HEK293T (cell line): ENCODE data around the gene KBTBD6.
"Not testable (repeated sequence)": the region's sequence is repeated elsewhere in the genome, so short reads cannot be mapped to it uniquely, and the experiment has no call there.

Experiments used
- CTCF ChIA-PET: fragments of 350-600 bp; formaldehyde crosslinking; extraction: SDS; loops from one replicate; lab custom pipeline; 2021; ENCODE audit warnings: antibody characterized with exemption, inconsistent platforms; lab: Yijun Ruan, JAX
- POLR2A ChIA-PET: fragments of 350-600 bp; formaldehyde crosslinking; extraction: SDS; loops from one replicate; lab custom pipeline; 2020; ENCODE audit warnings: antibody characterized with exemption, inconsistent platforms; lab: Yijun Ruan, JAX
- DNase-seq: peaks from one replicate; pipeline ENCODE4 v3.0.0; 2012; ENCODE audit warnings: mixed read lengths; ENCODE audit errors: extremely low spot score
- ARNT ChIP-seq: fragments of 450-650 bp; IDR thresholded peaks from 2 replicates; pipeline ENCODE4 v1.6.1; 2017; ENCODE audit warnings: mild to moderate bottlenecking
- BHLHE40 ChIP-seq: fragments of 450-650 bp; IDR thresholded peaks from 2 replicates; pipeline ENCODE4 v1.6.1; 2016; ENCODE audit warnings: mild to moderate bottlenecking, moderate library complexity, borderline replicate concordance
- CTBP1 ChIP-seq: fragments of 450-650 bp; IDR thresholded peaks from 2 replicates; pipeline ENCODE4 v1.6.1; 2016; ENCODE audit warnings: borderline replicate concordance
- ELF4 ChIP-seq: fragments of 450-650 bp; IDR thresholded peaks from 2 replicates; pipeline ENCODE4 v1.6.1; 2017; ENCODE audit warnings: antibody characterized with exemption
- FOXA1 ChIP-seq: fragments of 450-650 bp; IDR thresholded peaks from 2 replicates; pipeline ENCODE4 v1.6.1; 2016; ENCODE audit warnings: mild to moderate bottlenecking
- FOXK2 ChIP-seq: fragments of 450-650 bp; IDR thresholded peaks from 2 replicates; pipeline ENCODE4 v1.6.1; 2016; ENCODE audit warnings: mild to moderate bottlenecking
- FOXM1 ChIP-seq: fragments of 450-650 bp; IDR thresholded peaks from 2 replicates; pipeline ENCODE4 v1.6.1; 2017; ENCODE audit warnings: mild to moderate bottlenecking, borderline replicate concordance
- HDGF ChIP-seq: fragments of 450-650 bp; IDR thresholded peaks from 2 replicates; pipeline ENCODE4 v1.6.1; 2017; ENCODE audit warnings: antibody characterized with exemption, borderline replicate concordance
- L3MBTL2 ChIP-seq: fragments of 450-650 bp; conservative IDR thresholded peaks from 2 replicates; pipeline ENCODE4 v1.6.1; 2016; ENCODE audit warnings: mild to moderate bottlenecking
- LEF1 ChIP-seq: fragments of 450-650 bp; IDR thresholded peaks from 2 replicates; pipeline ENCODE4 v1.6.1; 2017; ENCODE audit warnings: mild to moderate bottlenecking, borderline replicate concordance
- NFRKB ChIP-seq: fragments of 450-650 bp; IDR thresholded peaks from 2 replicates; pipeline ENCODE4 v1.6.1; 2016; ENCODE audit warnings: mild to moderate bottlenecking, moderate library complexity
- SP1 ChIP-seq: fragments of 450-650 bp; IDR thresholded peaks from 2 replicates; pipeline ENCODE4 v1.6.1; 2017
- SUZ12 ChIP-seq: fragments of 450-650 bp; IDR thresholded peaks from 2 replicates; pipeline ENCODE4 v1.6.1; 2016; ENCODE audit warnings: mild to moderate bottlenecking
- TARDBP ChIP-seq: fragments of 450-650 bp; IDR thresholded peaks from 2 replicates; pipeline ENCODE4 v1.6.1; 2016
- ZNF384 ChIP-seq: fragments of 450-650 bp; IDR thresholded peaks from 2 replicates; pipeline ENCODE4 v1.6.1; 2016
- TF ChIP-seq, protein P1 (sequence below): fragments of 450-650 bp; IDR thresholded peaks from 2 replicates; pipeline ENCODE4 v1.6.1; 2016

The KBTBD6 gene

DNA sequence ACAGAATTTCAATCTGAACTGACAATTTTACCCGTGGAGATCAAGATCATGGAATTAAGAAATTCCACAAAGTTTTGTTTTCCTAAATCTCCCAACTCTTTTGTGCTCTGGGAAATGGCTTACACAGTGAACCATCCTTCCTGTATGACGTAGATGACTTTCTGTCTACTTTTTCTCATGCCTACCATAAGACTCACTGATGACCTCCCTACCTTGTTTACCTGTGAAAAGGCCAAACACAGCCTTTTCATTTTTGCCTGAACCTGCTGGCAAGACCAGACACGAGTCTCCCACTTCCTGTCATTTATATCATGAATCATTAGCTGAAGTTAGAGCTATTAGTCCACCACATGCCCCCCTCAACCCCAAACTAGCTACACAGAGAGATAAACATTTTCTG, 4.6 kb upstream of the KBTBD6 start:
- POLR2A ChIA-PET = no interaction called here
- DNase-seq = no peak
- CTCF ChIA-PET = no interaction called here

DNA sequence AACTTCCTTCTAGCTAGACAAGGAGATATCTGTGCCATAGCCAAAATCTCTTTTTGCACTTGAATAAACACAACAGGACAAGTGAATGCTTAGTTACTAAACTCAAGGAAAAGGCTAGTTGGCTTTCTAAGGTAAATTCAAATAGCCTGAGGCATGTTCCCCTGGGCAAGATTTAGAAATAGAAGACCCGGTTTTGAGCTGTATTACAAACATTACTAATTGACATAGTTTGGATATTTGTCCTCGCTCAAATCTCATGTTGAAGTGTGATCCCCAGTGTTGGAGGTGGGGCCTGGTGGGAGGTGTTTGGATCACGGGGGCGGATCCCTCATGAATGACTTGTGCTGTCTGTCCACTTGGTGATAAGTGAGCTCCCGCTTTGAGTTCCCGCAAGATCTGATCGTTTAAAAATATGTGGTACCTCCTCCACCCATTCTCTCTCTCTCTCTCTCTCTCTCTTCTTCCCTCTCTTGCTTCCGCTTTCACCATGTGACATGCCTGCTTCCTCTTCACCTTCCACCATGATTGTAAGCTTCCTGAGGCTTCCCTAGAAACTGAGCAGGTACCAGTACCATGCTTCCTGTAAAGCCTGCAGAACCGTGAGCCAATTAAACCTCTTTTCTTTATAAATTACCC, 3.9 kb upstream of the KBTBD6 start:
- CTCF ChIA-PET = interaction anchor here (0.6 kb wide), 1 partner anchor 60 kb away, joined by 3 read pairs; no protein-coding TSS in a partner anchor
- TF ChIP-seq FOXM1 (no peak), FOXK2 (no peak), SP1 (no peak)
- POLR2A ChIA-PET = no interaction called here
- DNase-seq = no peak

More for the DNA sequence above, 4.6 kb upstream of the KBTBD6 start:
- TF ChIP-seq NFRKB = no peak
- TF ChIP-seq LEF1 = no peak
- no peak for TF ChIP-seq FOXM1
- TF ChIP-seq, protein P1, sequence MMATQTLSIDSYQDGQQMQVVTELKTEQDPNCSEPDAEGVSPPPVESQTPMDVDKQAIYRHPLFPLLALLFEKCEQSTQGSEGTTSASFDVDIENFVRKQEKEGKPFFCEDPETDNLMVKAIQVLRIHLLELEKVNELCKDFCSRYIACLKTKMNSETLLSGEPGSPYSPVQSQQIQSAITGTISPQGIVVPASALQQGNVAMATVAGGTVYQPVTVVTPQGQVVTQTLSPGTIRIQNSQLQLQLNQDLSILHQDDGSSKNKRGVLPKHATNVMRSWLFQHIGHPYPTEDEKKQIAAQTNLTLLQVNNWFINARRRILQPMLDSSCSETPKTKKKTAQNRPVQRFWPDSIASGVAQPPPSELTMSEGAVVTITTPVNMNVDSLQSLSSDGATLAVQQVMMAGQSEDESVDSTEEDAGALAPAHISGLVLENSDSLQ = no peak
- no peak for TF ChIP-seq BHLHE40
- TF ChIP-seq TARDBP = no peak
- TF ChIP-seq FOXK2 = no peak
- TF ChIP-seq SP1 = no peak
- no peak for TF ChIP-seq ZNF384
- TF ChIP-seq ARNT = no peak
- no peak for TF ChIP-seq SUZ12

DNA sequence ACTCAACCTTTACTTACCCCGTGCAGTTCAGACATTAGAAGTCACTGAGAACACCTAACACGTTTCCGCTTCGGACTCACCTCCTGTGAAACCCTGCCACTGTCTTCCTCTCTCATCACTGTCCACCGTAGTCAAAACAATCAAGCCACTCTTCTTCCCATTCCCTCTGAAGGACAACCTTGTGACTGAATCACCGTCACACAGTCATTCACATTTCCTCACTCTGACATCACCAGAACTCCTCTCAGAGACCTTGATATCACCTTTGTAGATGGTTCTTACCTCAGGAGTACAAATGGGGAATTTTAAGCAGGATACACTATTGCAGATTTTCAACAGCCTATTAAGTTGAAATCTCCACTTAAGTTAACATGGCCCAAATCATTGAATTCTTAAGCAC, 1.3 kb upstream of the KBTBD6 start:
- CTCF ChIA-PET = interaction anchor here (0.7 kb wide), 1 partner anchor 307 kb away, joined by 8 read pairs; no protein-coding TSS in a partner anchor
- no peak for TF ChIP-seq SUZ12
- TF ChIP-seq, protein P1 = no peak
- TF ChIP-seq ELF4 = no peak
- no peak for TF ChIP-seq CTBP1
- no peak for TF ChIP-seq TARDBP
- no peak for TF ChIP-seq SP1
- no peak for TF ChIP-seq FOXK2
- TF ChIP-seq LEF1 = no peak
- TF ChIP-seq NFRKB = no peak
- TF ChIP-seq HDGF = no peak
- no peak for TF ChIP-seq FOXA1
- no peak for TF ChIP-seq ARNT
- TF ChIP-seq L3MBTL2 = no peak
- no peak for TF ChIP-seq FOXM1
- no peak for TF ChIP-seq BHLHE40
- POLR2A ChIA-PET = no interaction called here
- DNase-seq = no peak

DNA sequence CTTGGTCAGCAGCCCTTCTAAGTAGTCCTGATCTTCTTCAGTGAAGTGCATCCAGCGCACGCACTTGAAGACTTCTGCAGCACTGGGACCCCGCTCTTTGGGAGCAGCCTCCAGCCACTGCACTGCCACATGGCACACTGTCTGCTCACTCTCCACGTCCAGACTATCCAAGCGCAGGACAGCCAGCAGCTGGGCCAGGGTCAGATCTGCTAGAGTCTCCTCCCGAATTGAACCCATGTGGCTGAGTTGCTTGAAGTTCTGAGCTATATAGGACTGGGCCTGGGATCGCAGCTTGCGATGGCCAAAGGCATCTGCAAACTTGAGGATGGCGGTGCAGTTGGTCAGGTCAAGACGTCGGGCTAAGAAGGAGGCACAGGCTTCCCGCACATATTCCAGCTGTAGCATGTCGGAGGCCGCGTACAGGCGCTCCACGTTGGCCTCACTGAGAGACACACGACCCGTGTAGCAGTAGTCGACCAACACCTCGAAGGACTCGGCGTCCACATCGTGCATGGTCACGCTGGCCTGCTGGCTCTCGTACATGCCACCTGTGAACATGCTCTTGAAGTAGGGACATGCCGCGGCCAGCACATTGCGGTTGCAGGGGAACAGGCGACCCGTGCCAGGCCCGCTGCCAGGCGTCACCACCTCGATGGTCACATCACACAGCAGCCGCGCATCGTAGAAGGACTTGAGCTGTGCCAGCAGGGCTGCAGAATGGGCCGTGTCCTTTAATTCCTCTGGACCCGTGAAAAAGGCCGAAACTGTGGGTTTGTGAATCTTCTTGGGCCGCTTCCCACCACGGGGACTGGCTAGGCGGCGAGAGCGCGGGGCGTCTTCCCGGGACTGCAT, 716 bp downstream of the KBTBD6 start:
- peak; percentile 79 for TF ChIP-seq L3MBTL2
- DNase-seq, CTCF ChIA-PET: not testable (repeated sequence)

DNA sequence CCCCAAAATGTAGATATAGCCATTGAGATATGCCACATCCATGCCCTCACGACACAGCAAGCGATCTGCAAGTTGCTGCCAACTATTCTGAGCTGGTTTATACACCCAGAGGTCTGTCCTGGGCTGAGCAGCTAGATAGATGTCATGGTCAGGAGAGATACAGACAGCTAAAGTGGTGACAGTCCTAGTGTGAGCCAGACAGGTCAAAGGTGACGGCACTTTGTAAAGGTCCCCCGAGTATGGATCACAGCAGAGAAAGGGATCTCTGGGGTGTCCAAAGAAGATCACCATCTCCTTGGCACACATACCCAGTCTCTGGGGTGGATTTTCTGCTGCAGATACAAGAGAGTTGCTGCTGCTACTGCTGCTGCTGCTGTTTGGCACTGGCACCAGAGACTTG, 1.4 kb downstream of the KBTBD6 start:
- DNase-seq, CTCF ChIA-PET: not testable (repeated sequence)
- POLR2A ChIA-PET = interaction anchor here (1.0 kb wide), 1 partner anchor 64 kb away, joined by 4 read pairs; the partner anchor contains the start of gene KBTBD7

More for the DNA sequence above, 716 bp downstream of the KBTBD6 start:
- POLR2A ChIA-PET = interaction anchor here (0.9 to 1.0 kb wide), 3 partner anchors 26 to 71 kb away, joined by 3 to 6 read pairs (median 4); partner anchors contain the start of genes KBTBD7 and WBP4

DNA sequence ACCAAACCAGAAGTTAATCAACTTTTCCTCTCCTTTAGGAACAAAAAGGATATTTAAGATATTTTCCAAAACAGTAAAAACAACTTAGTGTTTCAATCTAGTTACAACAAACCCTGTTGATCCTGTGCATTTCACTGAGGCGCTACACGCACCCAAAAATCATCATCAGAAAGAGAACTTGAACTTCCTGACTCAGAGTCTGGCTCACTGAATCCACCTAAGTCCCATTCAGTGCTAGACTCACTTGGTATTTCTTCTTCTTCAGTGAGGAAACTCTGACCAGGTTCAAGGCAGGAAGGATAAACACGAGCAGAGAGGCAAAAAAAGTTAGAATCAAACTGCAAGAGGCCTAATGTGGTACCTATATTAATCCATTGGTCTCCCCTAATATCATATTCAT, 2.2 kb downstream of the KBTBD6 start:
- no peak for TF ChIP-seq BHLHE40
- TF ChIP-seq SP1 = no peak
- TF ChIP-seq NFRKB = no peak
- no peak for TF ChIP-seq FOXA1
- no peak for TF ChIP-seq L3MBTL2
- no peak for TF ChIP-seq ARNT
- TF ChIP-seq HDGF = no peak
- no peak for TF ChIP-seq FOXK2
- no peak for TF ChIP-seq CTBP1
- TF ChIP-seq LEF1 = no peak
- DNase-seq = no peak
- ChIA-PET CTCF (no interaction called here), POLR2A (no interaction called here)

DNA sequence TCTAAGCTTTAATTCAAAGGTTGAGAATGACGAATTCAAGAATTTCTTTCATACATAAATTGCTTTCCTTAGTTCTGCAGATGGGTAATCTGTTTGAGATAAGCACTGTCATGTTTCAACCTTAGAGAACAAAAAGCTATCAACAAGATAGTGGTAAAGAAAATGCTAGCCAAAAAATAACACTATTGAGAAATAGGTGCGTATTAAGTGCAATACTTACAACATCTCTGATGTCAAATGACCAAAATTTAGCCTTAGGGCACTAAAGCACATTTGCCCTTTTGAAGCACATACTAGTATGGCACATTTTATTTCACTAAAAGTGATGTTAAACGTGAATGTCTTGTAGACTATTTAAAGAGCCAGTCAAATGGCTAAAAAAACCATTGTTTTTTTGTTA, 4.9 kb downstream of the KBTBD6 start:
- POLR2A ChIA-PET = interaction anchor here (0.6 to 1.8 kb wide), 3 partner anchors 11 to 67 kb away, joined by 3 to 4 read pairs (median 4); partner anchors contain the start of genes KBTBD7 and WBP4

More for the DNA sequence above, 4.9 kb downstream of the KBTBD6 start:
- no peak for DNase-seq
- CTCF ChIA-PET = no interaction called here
- no peak for TF ChIP-seq SUZ12
- no peak for TF ChIP-seq SP1
- TF ChIP-seq FOXA1 = no peak
- TF ChIP-seq FOXM1 = no peak
- TF ChIP-seq NFRKB = no peak
